NCI-H2107 (cell line): ENCODE results near the gene CNKSR1.

Source experiments
- DNase-seq: peaks from one replicate; lab custom pipeline; 2025; lab: John Stamatoyannopoulos, UW

The CNKSR1 gene

GRCh38 chr1:26177182-26177684, at the start of gene CNKSR1:
Gene CNKSR1, plus strand, starts transcription at chr1:26177491. Its CDS starts 57 bp downstream, at chr1:26177548.
- peak; percentile 44 for DNase-seq

GRCh38 chr1:26129778-26130177, 47.5 kb upstream of the CNKSR1 start:
- DNase-seq: no peak

- no peak for DNase-seq
Measured at GRCh38 chr1:26130695-26131094, 46.6 kb upstream of the CNKSR1 start.

GRCh38 chr1:26132128-26132833, 45.0 kb upstream of the CNKSR1 start:
- DNase-seq: no peak

- DNase-seq: no peak
Measured at GRCh38 chr1:26132834-26133167, 44.5 kb upstream of the CNKSR1 start.

GRCh38 chr1:26134466-26134865, 42.8 kb upstream of the CNKSR1 start:
- DNase-seq: no peak

- no peak for DNase-seq
Measured at GRCh38 chr1:26138974-26139558, 38.2 kb upstream of the CNKSR1 start.

GRCh38 chr1:26142159-26142558, 35.1 kb upstream of the CNKSR1 start:
- no peak for DNase-seq

GRCh38 chr1:26145041-26145959, 32.0 kb upstream of the CNKSR1 start:
- DNase-seq: peak; percentile 88

- no peak for DNase-seq
Measured at GRCh38 chr1:26145960-26146294, 31.4 kb upstream of the CNKSR1 start.

- no peak for DNase-seq
Measured at GRCh38 chr1:26148887-26149286, 28.4 kb upstream of the CNKSR1 start.

GRCh38 chr1:26153966-26154532, 23.2 kb upstream of the CNKSR1 start:
- DNase-seq: no peak

GRCh38 chr1:26154750-26155149, 22.5 kb upstream of the CNKSR1 start:
- DNase-seq: no peak

- DNase-seq: no peak
Measured at GRCh38 chr1:26155370-26156284, 21.7 kb upstream of the CNKSR1 start.

GRCh38 chr1:26156285-26157038, 20.8 kb upstream of the CNKSR1 start:
- no peak for DNase-seq

GRCh38 chr1:26158271-26158907, 18.9 kb upstream of the CNKSR1 start:
- no peak for DNase-seq

- DNase-seq: no peak
Measured at GRCh38 chr1:26158908-26159742, 18.2 kb upstream of the CNKSR1 start, which contains the start of gene FAM110D. Gene FAM110D, plus strand, starts transcription at chr1:26159079. Its CDS starts 2,213 bp downstream, at chr1:26161292.

GRCh38 chr1:26159743-26160039, 17.6 kb upstream of the CNKSR1 start:
- no peak for DNase-seq
